NOMO-1 (cell line): ENCODE measurements around the gene TMEM87B.
"Not testable (repeated sequence)": the region's sequence is repeated elsewhere in the genome, so short reads cannot be mapped to it uniquely, and the experiment has no call there.

Experiments used
- DNase-seq, 2 experiments: peaks; one replicate each; lab custom pipeline; 2025; ENCODE audit not compliant: unreplicated experiment in 2 of 2; lab: John Stamatoyannopoulos, UW

The TMEM87B gene

DNA sequence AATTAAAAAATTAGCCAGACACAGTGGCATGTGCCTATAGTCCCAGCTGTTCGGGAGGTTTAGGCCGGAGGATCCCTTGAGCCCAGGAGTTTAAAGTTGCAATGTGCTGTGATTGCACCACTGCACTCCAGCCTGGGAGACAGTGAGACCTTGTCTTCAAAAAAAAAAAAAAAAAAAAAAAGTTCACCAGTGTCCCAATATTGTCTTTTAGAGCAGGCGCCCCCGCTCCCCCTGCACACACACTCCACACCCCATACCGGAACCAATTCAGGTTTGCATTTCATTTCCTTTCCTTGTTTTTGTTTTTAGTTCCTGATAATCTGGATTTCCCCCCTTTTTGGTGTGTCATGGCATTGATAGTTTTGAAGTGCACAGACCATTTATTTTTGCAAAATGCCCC is 10.4 kb downstream of the TMEM87B start:
- DNase-seq, result no peak

- no peak for DNase-seq
These were observed 10.9 kb downstream of the TMEM87B start for GRCh38 chr2:112065966-112066365.

- not testable (repeated sequence) for DNase-seq
These were observed 14.7 kb downstream of the TMEM87B start for GRCh38 chr2:112069794-112070193.

DNA sequence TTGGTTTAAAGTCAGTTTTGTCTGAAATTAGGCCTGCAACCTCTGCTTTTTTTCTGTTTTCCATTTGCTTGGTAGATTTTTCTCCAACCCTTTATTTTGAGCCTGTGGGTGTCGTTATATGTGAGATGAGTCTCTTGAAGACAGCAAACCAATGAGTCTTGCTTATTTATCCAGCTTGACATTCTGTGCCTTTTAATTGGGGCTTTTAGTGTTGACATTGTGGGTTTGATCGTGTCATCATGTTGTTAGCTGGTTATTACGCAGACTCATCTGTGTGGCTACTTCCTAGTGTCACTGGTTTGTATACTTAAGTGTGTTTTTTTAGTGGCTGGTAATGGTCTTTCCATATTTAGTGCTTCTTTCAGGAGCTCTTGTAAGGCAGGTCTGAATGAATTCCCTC is 18.8 kb downstream of the TMEM87B start:
- no peak for DNase-seq

- no peak for DNase-seq
These were observed 19.4 kb downstream of the TMEM87B start for GRCh38 chr2:112074506-112074905.

GRCh38 chr2:112075490-112076260 is 20.6 kb downstream of the TMEM87B start:
- DNase-seq, result no peak

- DNase-seq, result no peak
These were observed 22.7 kb downstream of the TMEM87B start for GRCh38 chr2:112077814-112078213.

DNA sequence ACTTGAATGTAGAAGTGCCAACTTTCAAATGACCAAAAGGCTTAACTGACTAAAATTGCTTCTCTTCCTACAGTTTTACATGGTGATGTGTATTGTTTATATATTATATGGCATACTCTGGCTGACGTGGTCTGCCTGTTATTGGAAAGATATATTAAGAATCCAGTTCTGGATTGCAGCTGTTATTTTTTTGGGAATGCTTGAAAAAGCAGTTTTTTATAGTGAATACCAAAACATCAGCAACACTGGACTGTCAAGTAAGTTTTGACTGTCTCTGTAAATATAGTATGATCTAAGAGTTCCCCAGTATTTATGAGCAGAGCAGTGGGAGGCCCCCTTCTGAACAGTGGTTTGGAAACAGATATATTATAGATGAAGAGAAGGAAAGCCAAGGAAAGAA is 26.2 kb downstream of the TMEM87B start:
- no peak for DNase-seq

DNA sequence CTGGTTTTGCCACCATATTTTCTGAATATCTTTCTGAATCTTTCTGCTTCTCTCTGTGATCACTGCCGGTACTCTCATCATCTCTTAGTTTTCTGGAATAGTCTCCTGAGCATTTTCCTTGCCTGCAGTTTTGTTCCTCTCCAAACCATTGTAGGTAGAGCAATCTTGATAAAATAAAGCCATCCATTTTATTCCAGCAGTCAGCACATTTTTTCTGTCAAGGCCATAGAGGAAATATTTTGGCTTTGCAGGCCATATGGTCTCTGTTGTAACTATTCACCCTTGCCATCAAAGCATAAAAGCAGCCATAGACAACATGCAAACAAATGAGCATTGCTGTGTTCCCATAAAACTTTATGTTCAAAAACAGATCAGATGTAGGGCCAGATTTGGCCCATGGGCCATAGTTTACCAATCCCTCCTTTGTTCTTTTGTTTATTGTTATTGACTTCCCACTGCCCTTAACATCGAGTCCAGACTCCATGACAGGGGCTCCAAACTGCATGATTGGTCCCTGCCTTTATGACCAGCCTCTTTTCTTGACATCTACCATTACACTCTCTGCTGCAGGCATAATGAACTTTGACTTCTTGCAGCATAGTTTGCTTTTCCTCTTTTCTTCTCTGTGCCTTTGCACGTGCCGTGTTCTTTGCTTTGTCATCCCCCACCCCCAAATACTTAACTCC is 29.8 kb downstream of the TMEM87B start:
- DNase-seq, result no peak

- no peak for DNase-seq
These were observed 30.3 kb downstream of the TMEM87B start for GRCh38 chr2:112085375-112085730.

DNA sequence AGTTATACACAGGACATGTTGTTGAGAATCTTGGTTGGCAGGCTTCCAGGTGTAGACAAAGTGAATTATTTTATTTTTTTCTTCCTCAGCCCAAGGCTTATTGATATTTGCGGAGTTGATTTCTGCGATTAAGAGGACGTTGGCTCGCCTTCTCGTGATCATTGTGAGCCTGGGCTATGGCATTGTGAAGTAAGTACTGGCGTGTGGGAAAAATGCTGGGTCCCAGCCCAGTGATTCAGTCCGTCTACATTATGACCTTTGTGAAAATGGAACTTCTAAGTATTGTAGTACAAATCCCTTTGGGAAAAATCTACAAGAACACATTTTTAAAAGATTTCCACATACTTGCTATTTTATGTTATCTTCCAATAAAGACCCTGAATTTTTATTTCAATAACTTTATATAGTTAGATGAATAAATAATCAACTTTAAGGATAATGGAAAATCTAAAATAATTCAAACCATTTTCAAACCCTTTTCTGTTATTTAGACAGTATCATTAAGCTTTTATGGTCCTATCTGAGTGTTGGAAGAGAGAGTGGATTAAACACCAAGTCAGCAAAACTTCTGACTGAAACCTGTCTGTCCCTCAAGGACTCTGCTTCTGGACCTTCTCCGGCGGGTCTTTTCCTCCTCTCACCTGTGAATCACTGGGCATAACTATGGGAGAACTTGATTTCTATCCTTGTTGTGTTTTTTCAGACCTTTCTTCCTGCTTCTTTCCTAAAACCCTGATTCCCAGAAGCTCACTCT is 31.0 kb downstream of the TMEM87B start:
- DNase-seq, result no peak

DNA sequence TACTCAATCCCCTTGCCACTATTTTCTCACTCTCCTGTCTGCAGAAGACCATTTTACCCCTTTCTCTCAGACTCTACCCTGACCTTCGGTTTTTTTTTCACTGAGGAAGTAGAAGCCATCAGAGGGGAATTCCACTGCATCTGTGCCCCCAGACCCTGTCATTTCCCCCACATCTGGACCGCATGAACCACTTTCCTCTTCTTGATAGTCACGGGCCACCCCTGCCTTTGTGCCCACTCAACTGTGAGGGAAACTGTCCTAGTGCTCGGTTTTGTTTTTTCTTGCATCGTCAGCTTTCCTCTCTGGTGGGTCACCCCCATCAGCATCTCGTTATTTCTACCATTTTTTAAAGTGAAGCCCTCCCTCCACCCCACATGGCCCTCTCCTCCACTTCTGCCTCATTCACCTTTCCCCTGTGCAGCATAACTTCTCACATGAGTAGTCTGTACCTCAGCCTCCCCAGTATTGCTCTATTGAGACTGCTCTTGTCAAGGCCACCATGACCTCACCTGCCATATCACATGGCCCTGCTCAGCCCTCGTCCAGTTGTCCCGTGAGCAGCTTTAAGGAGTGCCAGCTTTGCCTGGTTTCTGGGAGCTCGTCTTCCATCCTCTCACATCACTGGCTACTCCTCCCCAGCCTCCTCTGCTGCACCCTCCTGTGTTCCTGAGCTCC is 32.4 kb downstream of the TMEM87B start:
- DNase-seq, result no peak

DNA sequence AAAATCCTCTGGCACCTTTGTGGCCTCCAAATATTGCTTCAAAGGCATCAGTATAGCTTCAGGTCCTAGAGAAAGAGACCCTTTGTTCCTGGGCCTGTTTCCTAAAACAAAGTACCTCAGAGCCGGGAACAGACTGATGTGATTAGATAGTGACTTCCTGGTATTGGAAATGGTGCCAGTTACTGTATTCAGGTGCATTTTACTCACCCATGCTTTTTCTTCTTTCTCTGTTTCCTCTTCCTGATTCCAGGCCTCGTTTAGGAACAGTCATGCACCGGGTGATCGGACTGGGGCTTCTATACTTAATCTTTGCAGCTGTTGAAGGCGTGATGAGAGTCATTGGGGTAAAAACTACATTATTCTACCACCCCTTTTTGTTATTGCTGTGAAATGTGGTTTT is 34.3 kb downstream of the TMEM87B start:
- no peak for DNase-seq

- DNase-seq, result no peak
These were observed 37.4 kb downstream of the TMEM87B start for GRCh38 chr2:112092286-112093041.

DNA sequence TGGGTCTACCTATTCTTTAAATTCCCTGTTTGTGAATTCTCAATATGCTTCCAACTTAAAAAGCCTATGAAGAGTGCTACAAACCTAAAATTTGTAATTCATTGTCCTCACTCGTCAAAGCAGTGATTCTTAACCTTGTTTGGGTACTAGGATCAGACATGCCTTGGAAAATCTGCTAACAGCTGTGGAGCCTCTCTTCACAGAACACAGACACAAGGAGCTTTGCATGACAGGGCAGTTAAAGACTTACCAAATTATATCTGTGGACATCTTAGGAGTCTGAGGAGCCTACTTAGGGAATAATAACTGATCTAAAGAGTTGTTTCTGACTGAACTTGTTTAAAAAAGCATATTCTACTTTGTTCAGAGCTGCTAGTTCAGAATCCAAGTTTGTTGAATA is 38.1 kb downstream of the TMEM87B start:
- DNase-seq, result no peak

- DNase-seq, result no peak
These were observed 40.6 kb downstream of the TMEM87B start for GRCh38 chr2:112095681-112096080.

DNA sequence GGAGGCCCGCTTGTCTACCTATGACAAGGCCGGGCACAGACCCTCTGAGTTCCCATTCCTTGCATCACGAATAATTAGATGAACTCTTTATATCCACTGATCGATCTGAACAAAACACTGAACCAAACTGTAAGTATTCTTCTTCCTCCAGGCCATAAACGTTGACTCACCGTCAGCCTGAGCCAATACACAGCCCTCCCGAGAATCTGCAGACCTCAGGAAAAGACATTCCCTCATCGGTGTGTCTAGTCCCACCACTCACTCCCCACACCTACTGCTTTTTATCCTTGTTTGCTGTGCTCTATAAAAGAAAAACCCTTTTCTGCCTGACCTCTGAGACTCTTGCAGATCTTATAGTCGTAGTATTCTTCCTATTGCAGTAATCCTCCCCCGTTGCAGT is 41.0 kb downstream of the TMEM87B start:
- no peak for DNase-seq

DNA sequence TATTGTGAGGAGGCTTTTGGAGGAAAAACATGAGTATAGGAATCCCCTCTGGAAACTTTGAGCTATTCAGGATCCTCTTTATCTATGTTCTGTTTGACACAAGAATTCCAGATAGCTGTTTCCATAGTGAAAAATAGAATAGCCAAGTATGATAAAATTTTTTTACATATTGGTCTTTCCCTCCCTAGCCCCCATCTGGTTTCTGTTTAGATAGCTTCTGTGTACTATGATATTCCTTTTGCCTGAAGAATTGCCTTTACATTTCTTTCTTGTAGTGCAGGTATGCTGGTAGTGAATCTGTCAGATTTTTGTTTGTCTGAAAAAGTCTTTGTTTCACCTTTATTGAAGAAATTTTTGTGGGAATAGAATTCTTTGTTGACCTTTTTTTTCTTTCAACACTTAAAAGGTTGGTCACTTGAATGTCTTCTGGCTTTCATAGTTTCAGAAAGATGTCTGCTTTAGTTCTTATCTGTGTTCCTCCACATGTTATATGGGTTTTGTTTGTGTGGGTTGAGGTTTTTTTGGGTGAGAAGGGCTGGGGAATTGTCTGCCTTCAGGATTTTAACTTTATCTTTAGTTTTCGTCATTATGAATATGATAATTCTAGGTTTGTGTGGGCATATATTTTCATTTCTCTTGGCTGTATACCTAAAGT is 53.2 kb downstream of the TMEM87B start:
- no peak for DNase-seq

GRCh38 chr2:112109278-112109677 is 54.2 kb downstream of the TMEM87B start:
- no peak for DNase-seq

- no peak for DNase-seq
These were observed 55.9 kb downstream of the TMEM87B start for GRCh38 chr2:112110966-112111365.
